GM19452 (cell line): ENCODE results near the gene CEACAM21.
"Not testable (repeated sequence)": the region's sequence is repeated elsewhere in the genome, so short reads cannot be mapped to it uniquely, and the experiment has no call there.

Experiments used
- ATAC-seq: cut with Tn5 transposase; IDR thresholded peaks from one replicate; pipeline ENCODE4 v1.9.1; 2021; ENCODE audit not compliant: unreplicated experiment

The CEACAM21 gene

DNA sequence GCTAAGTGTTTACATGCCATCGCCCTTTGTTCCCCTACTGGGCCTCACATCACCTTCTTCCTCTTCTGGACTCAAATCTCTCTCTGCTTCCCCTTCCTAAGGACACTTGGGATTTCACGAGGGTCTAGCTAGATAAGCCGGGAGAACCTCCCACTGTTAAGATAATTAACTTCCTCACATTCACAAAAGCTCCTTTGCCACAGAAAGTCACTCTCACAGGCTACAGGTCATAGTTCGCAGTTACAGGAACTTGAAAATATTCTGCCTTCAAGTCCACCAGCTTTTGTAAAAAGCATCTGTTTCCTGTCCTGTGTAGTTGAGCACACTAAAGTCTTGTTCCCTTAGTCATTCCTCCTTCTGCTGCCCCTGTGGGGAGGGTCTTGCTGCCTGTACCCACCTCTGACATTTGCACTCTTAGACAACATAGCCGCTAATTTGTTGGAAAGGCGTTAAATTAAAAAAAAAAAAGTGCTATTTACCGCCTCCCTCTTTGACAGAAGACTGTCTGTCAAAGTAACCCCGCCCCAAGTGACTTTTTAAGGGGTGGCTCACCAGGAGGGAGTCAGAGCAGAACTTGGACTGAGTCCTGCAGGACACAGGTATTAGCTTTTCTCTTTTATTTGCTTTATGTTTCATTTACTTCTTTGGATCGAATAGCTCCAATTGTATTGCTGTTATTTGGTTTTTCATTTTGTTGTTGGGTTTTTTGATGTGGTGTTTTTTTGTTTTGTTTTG, 26.8 kb upstream of the CEACAM21 start:
- ATAC-seq, result peak; percentile 43

DNA sequence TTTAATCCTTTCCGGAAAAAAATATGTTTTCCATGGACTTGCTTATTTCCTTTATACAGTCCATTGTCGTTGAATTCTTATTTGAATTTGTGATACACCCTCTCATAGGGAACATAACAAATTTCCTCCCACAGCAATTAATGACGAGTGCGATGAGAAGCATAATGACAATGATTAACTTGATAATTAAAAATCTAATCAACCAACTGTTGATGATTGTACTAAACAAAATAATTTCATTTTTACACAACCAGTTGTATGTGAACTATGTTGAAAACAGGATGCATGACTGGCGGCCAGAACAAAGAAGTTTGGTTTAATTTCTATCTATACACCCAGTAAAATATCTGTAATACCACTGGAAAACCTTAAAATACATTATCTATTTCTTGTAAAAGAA, 26.1 kb upstream of the CEACAM21 start:
- ATAC-seq, result no peak

DNA sequence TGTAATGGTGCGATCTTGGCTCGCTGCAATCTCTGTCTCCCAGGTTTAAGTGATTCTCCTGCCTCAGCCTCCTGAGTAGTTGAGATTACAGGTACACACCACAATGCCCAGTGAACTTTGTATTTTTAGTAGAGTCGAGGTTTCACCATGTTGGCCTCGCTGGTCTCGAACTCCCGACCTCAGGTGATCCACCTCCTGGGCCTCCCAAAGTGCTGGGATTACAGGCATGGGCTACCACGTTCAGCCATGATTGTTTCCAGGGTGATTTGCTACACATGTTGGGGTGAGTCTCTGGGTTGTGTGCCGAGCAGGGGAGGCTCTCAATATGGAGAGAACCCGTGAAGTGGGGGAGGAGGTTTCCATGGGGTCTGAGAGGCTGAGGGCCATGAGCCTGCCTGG, 24.8 kb upstream of the CEACAM21 start:
- ATAC-seq, result no peak

DNA sequence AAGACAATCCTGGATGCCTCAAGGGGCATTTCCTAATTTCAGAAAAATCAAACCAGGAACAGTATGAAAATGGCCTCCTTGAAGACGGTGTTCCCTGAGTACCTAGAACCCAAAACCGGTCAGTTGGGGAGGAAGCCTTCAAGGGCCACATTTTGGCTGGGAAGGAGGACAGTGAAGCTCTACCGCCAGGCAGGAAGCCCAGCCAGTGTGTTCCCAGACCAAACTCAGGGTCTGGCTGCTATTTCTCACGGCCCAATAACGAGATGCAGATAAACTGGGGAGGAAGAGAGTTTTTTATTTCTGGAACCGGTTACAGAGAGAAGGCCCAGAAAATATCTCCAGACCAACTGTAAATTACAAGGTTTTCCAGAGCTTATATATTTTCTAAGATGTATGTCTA, 24.3 kb upstream of the CEACAM21 start:
- no peak for ATAC-seq

DNA sequence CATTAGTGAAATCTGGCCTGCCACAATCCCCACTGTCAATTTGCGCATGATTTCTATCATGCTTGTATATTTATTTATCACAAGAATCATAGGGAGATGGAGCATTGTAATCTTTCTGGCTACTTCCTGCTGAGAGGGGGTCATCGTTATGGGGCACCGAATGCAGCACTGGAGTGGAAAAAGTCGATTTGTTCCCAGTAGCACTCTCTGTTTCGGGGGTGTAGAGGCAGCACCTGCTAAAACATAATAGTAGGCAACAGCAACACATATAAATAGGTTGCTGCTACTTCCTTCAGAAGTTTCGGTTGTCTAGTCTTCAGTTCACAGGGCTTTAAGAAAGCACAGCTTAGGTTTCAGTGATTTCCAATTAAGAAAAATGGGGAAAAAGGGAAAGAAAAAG, 23.4 kb upstream of the CEACAM21 start:
- ATAC-seq, result no peak

DNA sequence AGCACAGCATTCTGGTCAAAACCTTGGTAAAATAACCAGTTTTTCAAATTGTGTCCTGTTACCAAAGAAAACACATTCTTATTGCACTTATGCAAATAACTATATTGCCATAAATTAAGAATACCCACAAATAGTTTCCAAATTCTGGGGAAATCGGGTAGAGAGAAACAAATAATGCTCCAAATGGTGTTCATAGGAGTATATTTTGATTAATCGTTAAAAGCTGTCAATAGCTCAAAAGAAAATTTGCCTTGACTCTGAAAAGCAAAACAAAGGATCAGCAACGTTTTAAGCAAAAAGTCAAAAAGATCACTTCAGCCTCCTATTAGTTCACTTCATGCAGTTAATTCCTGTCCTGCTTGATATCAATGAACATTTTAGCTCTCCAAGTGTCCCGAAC, 22.2 kb upstream of the CEACAM21 start:
- ATAC-seq, result no peak

DNA sequence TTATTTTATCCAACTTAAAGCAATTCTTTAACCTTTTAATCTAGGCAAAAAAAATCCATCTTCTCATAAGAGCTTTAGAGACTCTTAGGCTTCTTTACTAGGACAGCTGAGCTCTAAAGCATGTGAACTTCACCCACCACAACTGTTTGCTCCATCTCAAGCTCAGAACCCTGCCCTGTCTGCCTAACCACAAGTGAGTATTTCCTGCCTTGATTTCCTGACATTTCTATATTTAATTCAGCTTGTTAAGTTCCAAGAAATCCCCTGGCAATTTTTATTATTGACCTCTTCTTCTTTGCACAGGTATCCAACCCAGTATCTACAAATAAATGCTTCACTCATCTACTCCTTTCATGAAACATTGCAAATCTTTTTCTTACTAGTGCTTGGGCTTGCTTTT, 21.1 kb upstream of the CEACAM21 start:
- no peak for ATAC-seq

DNA sequence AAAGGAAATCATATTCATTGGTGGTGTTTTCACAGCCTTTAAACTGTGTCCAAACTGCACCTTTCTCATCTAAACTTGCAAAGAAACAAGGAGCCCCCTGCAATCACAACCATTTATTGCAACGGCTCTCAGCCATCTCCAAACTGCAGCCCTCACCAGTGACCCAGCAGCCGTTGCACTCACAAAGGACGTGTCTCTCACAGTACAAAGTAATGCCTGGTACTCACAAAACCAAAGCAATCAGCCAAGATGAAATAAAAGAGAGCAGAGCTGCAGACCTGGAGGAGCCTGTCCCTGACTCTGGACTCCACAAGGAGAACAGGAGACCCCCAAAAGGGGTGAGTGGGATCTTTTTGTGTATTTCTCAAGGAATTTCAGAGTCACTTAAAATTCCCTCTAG, 20.2 kb upstream of the CEACAM21 start:
- no peak for ATAC-seq

DNA sequence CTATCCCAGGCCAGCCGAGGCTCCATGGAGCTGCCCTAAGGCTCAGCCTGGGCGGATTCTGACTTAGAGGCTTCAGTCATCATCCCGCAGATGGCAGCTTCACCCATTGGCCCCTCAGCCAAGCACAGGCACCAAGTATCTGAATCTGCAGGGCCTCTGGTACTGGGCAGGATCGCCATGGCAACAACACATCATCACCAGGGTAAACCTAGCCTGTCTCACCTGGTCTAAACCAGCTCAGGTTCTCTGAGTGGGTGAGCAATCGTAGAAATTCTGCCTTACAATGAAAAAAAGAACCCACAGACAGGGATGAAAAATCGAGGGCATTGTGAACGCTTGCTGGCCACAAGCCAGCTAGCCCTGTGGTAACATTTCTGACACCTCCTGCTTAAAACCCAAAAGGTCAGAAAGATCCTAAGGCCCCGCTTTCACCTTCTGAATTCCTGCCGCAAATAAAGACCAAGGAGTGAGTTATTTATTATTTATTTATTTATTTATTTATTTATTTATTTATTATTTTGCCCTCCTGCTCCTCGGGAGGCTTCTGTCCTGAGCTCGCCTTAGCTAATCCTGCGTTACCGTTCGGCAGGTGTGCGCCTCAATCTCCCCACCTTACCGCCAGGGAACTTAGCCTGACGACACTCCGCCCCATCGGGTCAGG, 12.0 kb upstream of the CEACAM21 start:
- ATAC-seq, result no peak

DNA sequence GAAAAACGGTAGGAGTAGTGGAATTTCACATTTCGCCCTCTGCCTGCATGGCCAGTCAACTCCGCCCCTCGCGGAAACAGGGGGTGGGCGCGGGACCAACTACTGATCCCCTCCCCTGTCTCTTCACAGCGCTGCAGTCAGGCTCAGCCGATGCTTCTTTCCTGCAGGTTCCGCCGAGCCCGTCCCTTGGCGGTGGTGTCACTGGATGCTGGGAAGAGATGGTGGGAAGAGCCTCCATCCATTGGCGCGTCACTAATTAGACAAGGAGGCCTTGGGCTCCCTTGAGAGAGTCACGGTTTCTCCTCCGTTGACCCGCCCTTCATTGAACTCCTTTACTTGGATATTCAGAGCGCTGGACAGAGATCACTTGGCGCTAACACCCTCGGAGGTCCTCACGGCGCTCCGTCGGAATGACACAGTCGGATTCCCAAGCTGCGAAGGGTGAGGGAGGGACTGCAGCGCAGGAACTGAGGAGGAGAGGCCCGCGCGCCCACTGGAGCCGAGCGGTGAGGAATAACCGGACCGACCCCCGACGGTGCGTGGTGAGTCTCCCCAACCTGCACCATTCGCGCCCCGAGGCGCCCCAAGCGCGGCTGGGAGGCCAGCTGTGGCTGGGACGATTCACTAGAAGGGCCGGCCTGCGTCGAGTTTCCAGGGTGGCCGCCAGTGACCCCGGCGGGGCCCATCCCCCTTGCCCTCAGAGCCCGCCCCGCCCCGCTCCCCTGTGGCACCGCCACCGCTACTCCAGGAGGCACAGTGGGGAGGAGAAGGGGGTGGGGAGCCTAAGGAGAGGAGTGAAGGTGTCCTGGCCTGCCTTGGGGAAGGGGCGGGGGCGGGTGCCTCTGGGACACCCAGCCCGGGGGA, 11.2 kb upstream of the CEACAM21 start:
- no peak for ATAC-seq

DNA sequence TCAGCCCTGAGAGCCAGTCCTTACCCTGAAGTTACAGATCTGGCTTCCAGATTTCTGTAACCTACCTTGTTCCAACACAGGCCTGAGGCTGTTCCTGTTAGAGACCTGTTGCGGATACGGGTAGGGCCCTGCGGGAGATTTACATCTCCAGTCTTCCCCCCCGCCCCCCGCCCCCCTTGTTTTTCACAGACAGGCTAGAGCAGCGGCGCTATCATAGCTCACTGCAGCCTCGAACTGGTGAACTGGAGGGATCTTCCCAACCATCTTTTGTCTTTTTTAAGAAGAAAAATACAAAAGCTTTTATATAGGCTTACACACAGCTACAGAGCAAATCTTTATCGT, 10.6 kb upstream of the CEACAM21 start:
- no peak for ATAC-seq

DNA sequence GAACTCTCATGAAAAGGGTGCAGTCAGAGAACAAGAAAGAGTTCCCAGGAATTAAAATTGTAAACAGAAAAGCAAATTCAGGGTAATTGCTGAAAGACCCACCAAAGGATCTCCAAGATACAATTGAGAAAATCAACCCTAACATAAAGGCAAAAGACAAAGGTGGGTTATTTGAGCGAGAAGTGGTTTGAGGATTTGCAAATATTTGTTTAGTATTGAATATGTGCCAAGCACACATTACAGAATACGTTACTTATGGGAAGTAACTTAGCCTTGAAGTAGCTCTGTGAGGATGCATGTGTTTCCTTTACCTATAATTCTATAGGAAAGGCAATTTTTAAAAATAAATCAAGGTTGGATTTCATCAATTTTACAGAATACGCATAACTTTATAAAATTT, 10.0 kb upstream of the CEACAM21 start:
- no peak for ATAC-seq

DNA sequence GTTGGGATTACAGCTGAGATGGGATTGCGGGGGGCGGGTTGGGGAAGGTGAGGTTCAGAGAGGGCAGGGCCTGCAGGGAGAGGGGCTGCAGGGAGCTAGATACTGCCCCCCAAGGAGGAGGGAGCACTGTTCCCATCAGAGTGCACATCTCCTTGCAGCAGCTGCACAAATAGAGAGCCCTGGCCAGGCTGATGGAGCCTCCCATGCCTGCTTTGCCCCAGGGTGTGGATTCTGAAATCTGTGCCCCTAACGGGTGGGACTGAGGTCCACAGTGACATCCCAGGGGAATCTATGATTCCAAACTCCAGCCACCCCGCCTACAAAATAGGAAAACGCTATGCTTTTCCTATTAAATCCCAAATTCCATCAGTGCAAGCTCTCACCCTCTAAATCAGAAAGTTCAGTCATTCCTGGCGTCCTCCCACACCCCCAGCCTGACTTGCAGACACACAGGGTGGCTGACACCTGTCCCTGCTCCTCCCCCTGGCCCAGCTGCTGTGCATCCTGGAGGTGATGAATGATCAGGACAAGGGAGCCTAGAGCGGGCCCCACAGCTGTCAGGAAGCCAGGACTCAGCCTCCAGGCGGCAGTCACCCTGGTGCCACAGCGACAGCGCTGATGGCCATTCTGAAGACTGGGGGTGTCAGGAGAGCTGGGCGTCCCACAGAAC, 6.3 kb upstream of the CEACAM21 start:
- no peak for ATAC-seq

DNA sequence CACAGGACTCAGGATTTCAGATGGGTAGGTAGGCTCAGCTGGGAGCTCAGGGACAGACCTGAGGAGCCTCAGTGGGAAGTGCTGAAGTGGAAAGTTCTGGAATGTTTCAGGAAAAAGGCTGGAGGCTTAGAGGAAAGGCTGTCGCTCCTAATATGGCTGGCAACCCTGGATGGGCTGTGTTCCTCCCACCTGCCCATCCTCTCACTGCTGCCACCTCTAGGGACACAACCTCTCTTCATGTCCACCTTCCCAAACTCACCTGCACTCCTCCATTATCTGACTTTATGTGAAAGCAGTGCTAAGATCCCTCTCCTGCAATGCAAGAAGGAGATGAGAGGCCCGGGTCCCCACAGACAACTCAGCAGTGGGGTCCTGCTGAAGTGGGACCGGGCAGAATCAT, 5.8 kb upstream of the CEACAM21 start:
- ATAC-seq, result no peak

DNA sequence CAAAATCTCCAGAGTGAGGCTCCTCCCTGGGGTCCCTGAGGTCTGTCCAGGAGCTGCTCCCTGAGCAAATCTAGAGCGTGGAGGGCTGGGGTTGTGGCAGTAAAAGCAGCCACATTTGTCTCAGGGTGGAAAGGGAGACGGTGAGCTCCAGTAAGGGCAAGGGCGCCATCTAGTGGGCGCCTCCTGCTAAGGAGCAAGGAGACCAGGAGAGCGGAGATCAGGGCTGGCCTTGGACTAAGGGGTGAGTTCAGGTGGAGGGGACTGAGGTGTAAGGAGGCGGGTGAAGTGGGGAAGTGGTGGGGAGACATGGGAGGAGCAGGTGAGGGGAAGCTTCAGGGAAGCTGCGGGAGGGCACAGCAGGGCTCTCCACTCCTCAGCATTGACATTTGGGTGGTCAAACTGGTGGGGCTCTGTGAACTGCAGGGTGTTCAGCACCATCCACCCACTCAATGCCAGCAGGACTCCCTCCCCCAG, 5.3 kb upstream of the CEACAM21 start:
- ATAC-seq, result no peak

DNA sequence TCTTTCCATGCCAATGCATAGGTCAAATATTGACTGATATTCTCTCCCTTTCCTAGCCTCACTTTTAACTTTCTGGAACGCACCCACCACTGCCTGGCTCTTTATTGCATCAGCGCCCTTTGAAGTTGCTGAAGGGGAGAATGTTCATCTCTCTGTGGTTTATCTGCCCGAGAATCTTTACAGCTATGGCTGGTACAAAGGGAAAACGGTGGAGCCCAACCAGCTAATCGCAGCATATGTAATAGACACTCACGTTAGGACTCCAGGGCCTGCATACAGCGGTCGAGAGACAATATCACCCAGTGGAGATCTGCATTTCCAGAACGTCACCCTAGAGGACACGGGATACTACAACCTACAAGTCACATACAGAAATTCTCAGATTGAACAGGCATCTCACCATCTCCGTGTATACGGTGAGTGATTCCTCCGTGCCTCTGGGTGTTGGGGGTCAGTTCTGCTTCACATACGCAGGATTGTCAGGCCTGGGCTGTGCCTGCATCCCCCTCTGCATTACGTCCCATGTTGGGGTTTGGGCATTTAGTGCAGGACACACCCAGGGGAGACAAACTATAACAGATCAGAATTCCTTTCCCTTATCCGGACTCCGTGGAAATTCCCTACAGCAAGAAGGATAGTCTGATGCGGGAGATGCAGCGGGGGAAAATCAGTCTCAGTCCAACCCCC, 1.3 kb downstream of the CEACAM21 start:
- ATAC-seq, result no peak

DNA sequence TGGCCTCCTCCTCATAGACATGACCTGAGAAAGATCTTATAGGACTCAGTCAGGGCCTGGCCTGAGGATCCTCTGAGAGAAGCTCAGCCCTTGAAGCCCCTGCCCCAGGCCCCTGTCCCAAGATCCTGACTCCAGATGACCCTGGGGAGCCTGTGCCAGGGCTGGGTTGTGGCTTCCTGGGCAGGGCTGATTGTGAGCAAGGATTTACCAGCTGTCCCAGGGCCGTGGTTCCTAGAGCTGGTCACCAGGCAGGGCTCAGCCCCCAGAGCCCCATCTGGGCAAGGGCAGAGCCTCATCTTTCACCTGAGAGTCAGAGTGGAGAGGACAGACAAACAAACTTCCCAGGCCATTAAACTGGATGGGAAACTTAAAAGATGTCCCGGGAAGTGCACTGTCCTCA, 1.9 kb downstream of the CEACAM21 start:
- no peak for ATAC-seq

DNA sequence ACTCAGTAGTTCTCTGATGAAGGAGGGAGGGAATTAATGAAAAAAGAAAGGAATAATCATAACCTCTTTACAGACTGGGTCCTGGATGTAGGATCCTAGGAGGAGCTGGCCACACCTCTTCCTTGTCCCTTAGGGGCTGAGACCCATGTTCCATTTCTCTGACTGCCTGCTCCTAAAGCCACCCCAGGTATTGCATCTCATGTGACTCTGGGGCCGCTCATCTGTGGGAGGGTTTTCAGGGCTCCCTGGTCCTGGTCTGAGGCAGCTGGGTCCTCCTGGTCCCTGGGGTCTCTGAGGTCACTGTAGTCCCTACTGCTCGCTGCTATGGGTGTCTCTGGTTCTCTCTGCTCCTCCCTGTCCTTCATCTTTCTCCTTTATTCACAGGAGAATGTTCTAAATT, 2.9 kb downstream of the CEACAM21 start:
- no peak for ATAC-seq

DNA sequence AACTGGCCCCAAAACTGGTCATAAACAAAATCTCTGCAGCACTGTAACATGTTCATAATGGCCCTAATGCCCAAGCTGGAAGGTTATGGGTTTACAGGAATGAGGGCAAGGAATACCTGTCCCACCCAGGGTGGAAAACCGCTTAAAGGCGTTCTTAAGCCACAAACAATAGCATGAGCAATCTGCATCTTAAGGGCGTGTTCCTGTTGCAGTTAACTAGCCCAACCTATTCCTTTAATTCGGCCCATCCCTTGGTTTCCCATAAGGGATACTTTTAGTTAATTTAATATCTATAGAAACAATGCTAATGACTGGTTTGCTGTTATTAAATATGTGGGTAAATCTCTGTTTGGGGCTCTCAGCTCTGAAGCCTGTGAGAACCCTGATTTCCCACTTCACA, 5.1 kb downstream of the CEACAM21 start:
- not testable (repeated sequence) for ATAC-seq

DNA sequence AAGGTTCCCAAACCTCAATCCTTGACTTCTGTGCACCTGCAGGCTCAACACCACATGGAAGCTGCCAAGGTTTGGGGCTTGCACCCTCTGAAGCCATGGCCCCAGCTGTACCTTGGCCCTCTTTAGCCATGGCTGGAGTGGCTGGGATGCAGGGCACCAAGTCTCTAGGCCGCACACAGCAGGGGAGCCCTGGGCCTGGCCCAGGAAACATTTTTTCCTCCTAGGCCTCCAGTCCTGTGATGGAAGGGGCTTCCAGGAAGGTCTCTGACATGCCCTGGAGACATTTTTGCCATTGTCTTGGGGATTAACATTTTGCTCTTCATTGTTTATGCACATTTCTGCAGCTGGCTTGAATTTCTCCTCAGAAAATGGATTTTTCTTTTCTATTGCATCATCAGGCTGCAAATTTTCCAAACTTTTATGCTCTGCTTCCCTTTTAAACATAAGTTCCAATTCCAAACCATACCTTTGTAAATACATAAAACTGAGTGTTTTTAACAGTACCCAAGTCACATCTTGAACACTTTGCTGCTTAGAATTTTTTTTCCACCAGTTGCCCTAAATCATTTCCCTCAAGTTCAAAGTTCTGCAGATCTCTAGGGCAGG, 6.7 kb downstream of the CEACAM21 start:
- ATAC-seq, result not testable (repeated sequence)
